Sigmoid colon (tissue), 4 donors: ENCODE results near the gene MEPCE.
A peak's percentile ranks its signal among the peaks of the same experiment; 100 is the strongest.

Experiments used
- CTCF ChIP-seq, 4 experiments: fragments of 450-650 bp in 3 of 4; fragments of 200-600 bp in 1 of 4; IDR thresholded peaks; one replicate each; pipeline ENCODE4 v1.5.1; 2016 to 2019; ENCODE audit warnings: antibody characterized with exemption in 4 of 4, mild to moderate bottlenecking in 3 of 4, moderate library complexity in 2 of 4
- EP300 ChIP-seq, 4 donors: sonication (generic); formaldehyde crosslinking; IDR thresholded peaks; one replicate each; pipeline ENCODE4 v1.6.1; 2017; ENCODE audit warnings: antibody characterized with exemption in 4 of 4
- POLR2A ChIP-seq, 2 donors: fragments of 450-650 bp; IDR thresholded peaks; one replicate each; pipeline ENCODE4 v1.6.1; 2016; ENCODE audit warnings: antibody characterized with exemption in 2 of 2, mild to moderate bottlenecking in 2 of 2, moderate library complexity in 2 of 2

DNA sequence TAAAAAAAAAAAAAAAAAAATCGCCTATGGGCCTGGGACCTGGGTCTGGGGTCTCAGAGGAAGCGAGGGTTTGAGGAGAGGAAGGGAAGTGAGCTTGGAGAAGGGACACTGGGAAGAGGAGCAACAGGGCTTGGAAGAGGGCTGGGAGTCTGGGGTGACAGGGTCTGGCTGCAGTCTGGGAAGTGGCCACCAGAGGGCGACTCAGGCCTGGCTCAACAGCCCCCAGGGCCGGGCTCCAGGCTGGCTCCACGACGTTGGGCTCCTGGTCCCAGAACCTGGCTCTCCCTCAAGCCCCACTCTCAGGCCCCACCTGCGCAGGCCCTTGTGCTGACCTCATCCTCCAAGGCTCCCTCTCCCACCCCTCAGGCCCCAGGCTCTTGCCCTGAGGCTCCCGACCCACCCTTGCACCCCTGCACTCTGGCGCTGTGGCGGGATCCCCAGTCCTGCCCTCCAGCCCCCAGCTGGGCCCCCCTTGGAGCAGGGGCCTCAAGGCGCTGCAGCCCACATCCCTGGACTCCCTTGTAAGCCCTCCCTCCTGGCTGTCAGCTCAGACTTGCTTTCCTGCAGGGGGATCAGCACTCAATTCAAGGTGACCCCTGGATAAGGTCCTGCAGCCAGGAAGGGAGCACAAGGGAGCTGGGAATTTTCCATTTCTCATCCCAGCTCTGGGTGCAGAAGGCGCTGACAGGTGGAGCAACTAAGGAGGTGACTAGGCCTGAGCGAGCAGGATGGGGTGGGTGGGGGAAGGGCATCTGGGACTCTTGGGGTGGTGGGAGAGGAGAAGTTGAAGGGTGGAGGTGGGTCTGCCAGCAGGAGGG lies 39.8 kb downstream of the MEPCE start:
- TF ChIP-seq EP300 (IDR thresholded peaks at IDR 0.05) (no peak), CTCF (IDR thresholded peaks at IDR 0.05) (peak; percentile 87 to 98 (median 95)), POLR2A (IDR thresholded peaks at IDR 0.05) (no peak)
